ENCODE data around the gene ENPP1.

- TF ChIP-seq POLR2A (IDR thresholded peaks at IDR 0.05) = no peak
- TF ChIP-seq, protein P1, sequence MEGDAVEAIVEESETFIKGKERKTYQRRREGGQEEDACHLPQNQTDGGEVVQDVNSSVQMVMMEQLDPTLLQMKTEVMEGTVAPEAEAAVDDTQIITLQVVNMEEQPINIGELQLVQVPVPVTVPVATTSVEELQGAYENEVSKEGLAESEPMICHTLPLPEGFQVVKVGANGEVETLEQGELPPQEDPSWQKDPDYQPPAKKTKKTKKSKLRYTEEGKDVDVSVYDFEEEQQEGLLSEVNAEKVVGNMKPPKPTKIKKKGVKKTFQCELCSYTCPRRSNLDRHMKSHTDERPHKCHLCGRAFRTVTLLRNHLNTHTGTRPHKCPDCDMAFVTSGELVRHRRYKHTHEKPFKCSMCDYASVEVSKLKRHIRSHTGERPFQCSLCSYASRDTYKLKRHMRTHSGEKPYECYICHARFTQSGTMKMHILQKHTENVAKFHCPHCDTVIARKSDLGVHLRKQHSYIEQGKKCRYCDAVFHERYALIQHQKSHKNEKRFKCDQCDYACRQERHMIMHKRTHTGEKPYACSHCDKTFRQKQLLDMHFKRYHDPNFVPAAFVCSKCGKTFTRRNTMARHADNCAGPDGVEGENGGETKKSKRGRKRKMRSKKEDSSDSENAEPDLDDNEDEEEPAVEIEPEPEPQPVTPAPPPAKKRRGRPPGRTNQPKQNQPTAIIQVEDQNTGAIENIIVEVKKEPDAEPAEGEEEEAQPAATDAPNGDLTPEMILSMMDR (IDR thresholded peaks at IDR 0.05) = no peak
Measured at GRCh38 chr6:131846023-131846663, 38.3 kb downstream of the ENPP1 start.
